ENCODE data around the gene STRADA.

- no peak for TF ChIP-seq CTCF (IDR thresholded peaks at IDR 0.05)
- no peak for TF ChIP-seq EP300 (IDR thresholded peaks at IDR 0.05)
Measured at GRCh38 chr17:63675231-63675606, 66.4 kb downstream of the STRADA start.
